Midbrain (tissue), 1 donor: ENCODE measurements around the gene AFAP1L1.
A peak's percentile ranks its signal among the peaks of the same experiment; 100 is the strongest.

ENCODE experiments used
- DNase-seq: peaks from one replicate; lab custom pipeline; 2025; lab: John Stamatoyannopoulos, UW

The AFAP1L1 gene

DNA sequence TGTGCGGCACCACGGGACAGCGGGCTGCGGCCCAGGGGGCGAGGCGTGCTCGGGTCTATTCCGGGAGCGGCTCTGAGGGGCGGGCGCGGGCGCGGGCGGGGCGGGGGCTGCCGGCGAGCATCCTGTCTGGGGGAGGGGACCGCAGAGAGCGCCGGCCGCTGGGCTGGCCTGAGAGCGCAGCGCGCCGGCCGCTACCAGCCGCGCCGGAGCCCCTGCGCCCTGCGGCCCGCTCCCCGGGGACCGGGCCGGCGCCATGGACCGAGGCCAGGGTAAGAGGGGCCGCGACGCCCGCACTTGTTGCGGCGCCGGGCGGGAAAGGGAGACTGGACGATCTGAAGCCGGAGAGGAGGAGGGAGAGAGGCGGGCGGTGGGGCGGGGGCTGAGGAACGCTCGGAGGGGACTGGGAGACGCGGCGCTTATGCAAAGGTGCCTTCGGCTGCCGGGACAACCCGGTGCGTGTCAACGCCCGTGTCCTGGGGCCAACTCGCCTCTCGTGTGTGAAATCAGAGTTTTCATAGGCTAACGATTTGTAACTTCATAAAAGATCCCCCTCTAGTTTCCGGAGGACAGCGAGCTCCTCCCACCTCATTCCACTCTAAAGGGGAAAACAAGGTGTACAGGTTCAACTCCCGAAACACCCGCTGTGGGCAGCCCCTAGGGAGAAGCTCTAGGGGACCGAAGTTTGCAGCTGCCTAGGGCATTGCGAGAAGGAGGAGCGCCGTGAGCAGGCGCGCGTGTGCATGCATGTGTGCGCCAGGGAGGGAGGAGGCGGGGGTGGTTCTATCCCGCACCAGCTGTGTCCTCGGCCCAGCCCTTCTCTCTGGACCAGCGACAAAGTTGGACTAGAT lies at the start of gene AFAP1L1:
AFAP1L1 (plus strand) TSS at position 144 of the 848 bp plus-strand sequence; CDS start at position 254, 110 bp downstream.
- DNase-seq: peak; percentile 9

DNA sequence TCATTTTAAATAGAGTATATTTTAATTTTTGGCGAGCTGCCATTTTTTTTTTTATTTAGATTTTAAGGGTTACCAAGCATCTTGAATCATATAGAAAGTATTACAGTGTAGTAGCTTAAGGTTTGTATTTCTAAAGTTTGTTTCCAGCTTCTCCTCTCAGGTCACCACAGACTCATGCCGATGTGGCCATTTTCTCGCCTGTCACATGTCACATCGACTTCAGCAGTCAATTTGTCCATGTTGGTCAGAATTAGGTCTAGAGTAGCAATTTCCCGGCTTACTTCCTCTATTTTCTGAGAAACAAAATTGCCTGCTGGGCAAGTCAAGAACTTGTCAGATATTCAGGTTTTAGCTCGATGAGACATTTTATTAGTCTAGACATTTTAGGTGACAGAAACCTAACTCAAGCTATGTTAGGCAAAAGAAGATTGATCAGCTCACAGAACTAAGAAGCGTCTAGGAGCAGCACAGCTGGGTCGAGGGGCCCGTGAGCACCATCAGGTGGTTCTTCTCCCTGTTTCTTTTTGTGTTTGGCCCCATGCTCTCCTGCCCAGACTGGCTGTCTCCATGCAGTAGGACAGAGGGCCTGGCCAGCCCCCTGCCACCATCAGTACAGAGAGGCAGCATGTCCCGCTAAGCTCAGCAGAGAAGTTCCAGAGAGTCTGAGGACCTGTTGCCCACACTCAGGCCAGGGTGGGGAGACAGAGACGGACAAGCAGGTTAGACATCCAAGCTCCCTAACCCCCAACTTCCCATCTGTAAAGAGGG lies 48.4 kb upstream of the AFAP1L1 start:
- peak; percentile 8 for DNase-seq

DNA sequence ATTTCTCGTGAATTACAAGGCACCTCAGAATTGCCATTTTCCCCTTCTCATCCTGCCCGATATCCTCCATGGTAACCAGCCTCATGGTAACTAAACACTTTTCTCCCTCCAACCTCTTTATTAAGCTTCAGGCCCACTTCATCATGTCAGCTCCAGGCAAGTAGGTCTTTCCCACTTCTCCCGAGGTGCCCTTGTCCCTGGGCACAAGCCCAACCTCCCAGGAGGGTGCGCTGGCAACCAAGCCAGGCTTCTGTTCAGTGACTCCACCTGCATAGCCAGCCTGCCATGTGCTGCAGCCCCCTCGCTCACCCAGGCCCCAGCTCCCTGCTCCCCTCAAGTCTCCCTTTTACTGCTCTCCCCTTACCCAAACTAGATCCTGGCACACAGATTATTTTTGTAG lies 47.4 kb upstream of the AFAP1L1 start:
- no peak for DNase-seq

DNA sequence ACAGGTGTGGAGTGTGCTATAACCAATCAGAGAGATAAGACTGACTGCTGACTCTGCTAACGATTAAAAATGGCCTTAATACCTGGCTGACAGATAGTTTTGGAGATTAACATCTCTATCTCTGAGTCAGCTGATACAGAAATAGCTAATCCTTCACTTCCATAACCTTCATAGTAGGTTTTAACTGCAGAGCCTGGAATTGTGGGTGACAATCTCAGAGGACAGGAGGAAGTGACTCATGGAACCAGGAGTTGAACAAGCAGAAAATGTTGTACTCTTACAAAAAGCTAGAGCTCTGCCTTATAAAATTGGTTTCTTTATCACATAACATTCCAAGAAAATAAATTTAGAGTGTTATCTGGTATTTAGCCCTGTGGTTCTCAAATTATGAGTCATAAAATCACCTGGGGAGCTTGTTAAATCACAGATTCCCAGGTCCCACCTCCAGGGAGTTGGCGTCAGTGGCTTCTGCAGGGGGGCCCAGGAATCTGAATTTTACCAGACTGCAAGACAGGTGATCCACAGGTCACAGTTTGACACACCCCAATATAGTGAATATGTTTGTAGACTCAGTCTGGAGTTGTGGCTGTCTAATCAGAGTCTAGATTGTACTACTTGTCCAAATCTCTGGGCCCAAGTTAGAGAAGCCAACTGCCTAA lies 44.4 kb upstream of the AFAP1L1 start:
- DNase-seq: no peak

DNA sequence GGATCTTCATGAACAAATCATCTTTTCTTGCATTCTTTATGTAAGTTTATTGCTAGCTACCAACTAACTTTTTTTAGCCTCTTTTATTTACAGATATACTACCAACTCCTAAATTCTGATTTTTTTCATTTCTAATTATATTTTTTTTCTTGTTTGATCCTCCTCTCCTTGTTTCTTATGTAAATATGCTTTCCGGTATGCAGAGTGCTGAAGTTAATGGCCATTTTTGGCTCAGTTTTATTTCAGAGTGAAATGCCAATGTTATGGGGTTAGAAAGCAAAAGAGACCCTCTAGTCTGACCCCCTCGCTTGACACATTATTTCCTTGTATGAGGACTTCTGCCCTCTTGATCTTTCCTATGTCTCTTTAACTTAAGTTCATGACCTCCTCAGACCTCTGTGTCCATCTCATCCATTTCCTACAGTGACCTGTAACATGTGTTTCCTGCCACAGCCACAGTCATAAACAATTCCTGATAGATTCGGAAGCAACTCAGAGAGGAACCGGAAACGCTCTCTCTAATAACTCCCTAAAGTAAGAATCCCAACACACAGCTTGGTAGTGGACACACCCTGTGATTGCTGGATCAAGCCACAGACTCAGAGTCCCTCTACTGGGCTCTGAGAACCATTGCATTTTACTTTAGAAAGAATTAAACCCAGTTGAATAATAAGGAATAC lies 42.9 kb upstream of the AFAP1L1 start:
- peak; percentile 60 for DNase-seq

DNA sequence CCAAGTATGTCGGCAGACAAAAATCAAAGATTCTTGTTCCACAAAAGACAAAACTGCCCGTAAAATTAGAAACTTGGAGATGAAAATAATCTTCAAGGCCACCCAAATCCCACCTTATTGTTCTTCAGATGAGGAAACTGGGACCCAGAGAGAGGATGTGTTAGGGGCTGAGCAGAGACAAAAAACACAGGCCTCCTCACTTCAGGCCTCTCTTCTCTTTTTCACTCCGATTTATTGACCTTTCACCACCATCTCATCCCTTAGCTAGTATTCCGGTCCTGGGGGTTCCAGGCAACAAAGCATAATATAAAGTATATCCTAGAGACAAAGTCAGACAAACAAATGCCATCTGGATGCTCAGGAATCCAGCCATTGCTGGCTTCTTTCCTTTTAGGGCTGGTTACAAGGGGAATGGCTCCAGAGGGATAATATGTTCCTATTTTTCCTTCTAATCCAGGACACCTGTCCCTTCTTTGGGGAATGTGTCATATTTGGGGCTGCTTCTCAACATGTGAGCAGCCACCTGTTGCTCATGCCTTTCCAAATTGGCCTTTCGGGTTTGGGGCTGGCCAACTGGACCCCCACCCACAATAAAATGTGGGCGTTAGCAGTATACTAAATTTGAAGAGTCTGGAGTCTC lies 42.2 kb upstream of the AFAP1L1 start:
- no peak for DNase-seq

DNA sequence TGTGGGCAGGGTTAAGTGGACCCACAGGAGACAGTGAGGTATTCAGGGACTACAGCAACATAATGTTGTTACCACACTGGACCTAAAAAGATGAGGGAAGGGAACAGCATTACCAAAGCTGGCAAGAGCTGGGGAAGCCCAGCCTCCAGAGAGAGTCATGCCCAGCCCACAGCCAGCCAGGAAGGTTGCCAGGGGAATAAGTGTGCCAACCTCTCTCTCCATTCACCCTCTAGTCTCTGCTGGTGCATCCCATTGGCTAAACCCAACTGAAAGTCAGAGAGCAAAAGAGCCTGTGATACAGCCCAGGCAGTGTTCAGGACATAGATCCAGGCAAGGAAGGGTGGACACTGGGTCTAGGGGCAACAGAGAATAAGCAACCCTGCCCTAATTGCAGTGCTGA lies 35.8 kb upstream of the AFAP1L1 start:
- DNase-seq: peak; percentile 48

DNA sequence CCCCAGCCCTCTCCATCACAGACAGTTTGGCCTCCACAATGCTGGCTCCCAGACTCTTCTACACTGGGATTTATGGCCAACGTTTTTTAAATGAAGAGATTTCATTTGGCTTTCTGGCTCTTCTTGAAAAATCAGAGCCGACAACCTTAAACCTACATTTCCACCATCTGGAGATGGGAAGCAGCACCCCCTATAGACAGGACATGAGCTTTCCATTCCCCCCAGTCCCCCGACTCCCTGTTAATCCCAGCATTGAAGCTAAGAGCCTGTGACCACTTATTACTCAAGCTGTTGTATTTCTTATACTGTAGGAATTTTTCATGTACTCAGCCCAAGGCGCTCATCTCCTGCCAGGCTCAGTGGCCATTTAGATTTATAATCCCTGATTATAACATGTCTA lies 34.0 kb upstream of the AFAP1L1 start:
- no peak for DNase-seq

DNA sequence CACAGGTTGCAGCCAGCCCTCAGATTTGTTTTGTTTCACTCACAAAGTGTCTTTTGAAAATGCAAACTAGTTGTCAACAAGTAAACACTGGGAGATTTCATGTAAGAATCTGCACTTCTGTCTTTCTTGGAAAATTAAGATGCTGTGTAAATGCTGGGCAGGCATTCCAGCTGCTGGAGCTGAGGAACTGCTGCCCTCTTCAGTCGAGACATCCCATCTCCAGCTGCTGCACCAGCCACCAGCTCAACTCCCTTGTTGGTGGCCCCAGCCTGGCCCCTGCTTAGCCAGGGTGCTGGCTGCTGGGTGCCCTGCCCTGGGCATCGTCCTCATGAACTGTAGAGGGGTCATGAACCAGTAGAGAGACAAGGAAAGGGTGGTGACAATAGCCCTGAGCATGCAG lies 33.1 kb upstream of the AFAP1L1 start:
- DNase-seq: no peak

DNA sequence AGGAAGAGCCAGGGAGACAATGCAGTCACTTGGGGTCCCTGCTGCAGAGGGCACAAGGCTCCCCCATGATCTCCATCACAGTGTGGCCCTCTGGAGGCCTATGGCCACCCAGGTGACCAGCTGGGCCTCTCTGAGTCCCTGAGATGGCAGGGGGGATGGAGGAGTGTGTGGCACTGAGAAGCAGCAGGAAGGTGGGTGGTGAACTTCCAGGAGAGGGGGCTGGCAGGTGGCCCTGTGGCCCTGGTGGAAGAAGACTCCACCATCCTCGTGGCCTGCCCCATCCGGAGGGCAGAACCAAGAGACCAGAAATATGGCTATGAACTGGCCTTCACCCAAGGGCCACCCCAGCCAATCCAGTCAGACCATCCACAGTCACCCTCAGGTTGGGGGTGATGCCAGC lies 31.7 kb upstream of the AFAP1L1 start:
- DNase-seq: no peak

DNA sequence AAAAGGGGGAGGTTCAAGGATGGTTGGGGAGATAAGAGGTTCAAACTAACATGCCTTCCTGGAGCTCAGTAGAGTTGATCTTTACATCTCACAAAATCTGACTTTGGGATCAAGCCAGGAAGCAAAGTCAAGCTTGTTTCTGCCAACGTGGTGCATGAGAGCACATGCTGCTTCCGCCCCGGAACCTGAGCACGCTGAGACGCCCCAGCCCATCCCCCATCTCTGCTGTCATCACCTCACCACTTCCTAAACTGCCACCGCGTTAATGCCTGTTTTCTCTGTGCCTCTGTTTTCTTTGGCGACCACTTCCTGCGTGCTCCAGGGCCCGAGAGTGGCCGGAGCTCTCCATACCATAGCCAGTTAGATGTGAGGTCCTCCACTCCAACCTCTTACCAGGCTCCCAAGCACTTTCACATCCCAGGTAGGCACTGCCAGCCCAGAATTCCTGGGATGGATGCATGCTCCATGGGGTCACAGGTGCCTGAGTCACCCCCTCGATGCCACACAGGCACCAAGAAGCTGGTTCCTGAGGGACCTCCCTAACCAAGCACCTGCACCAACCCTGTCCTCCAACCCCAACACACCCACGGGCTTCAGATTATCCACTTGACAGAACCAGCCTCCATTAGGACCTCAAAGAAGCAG lies 31.2 kb upstream of the AFAP1L1 start:
- DNase-seq: no peak

DNA sequence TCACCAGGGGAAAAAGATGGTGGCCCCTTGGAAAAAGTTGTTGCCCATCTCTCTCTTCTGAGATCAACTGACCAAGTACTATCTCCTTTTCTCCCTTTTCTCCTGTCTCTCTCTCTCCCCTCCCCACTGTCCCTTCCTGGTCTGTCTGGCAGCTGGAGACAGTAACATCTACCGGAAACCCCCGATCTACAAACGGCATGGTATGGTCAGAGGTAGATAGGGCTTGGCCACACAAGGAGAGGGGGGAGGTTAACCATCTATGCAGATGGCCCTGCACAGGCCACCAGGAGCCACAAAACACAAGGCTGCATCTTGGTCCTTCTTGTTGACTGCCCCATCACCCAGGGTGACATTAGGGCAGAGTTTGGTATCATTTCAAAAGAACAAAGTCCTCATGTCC lies 29.3 kb upstream of the AFAP1L1 start:
- no peak for DNase-seq

DNA sequence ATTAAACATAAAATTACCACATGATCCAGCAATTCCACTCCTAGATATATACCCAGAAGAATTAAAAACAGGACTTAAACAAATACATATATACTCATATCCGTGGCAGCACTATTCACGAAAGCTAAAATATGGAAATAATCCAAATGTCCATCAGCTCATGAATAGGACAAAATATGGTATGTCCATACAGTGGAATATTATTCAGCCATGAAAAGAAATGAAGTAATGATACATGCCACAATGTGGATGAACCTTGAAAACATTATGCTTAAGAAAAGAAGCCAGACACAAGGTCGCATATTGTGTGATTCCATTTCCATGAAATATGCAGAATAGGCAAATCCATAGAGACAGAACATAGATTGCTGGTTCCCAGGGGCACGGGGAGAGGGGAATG lies 24.8 kb upstream of the AFAP1L1 start:
- no peak for DNase-seq

DNA sequence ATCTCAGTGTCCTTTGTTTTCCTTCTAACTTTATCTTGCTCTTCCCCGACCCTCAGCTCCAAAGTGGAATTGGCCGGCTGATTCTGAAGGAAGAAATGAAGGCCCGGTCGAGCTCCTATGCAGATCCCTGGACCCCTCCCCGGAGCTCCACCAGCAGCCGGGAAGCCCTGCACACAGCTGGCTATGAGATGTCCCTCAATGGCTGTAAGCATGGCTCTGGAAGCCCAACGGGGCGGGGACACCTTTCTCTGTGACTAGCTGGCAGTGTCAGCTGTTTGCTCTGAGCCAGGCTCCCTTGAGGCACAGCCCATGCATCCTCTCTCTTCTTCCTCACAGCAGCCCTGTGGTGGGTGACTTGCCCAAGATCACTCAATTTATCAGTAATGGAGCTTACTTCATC lies 23.9 kb upstream of the AFAP1L1 start:
- DNase-seq: no peak

DNA sequence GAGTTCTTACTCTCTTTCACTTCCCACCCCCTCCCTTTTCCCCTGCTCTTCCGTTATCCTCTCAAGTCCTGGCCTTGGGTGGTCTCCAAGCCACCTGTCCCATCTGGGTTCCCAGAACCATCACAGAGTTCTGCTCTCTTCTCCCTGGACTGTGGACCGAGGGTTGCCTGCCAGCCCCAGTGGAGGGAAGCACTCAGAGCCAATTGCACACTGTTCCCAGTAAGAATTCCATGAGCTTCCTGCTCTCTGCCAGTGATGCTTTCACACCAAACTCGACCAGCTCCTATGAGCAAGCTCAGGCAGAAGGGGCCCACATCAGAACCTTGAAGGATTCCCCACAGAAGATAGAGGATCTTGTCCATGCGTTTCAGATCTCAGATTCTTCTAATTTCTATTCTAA lies 20.1 kb upstream of the AFAP1L1 start:
- DNase-seq: no peak

DNA sequence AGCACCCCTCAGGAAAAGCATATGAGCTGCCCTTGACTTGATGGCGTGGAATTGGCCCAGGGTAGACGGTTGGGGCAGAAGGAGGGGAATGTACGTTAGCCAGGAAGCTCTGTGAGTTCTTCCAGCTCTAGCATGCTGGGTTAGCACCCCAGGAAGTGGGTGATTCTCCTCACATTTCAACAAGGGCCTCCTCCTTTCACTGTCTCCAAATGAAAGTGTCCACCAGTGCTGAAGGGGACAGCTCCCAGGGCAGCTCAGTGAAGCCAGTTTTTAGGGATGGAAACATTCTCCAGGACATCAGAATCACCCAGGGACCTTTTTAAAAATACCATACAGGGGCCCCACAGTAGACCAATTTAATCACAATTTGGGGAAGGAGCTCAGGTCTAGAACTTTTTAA lies 17.2 kb upstream of the AFAP1L1 start:
- no peak for DNase-seq

DNA sequence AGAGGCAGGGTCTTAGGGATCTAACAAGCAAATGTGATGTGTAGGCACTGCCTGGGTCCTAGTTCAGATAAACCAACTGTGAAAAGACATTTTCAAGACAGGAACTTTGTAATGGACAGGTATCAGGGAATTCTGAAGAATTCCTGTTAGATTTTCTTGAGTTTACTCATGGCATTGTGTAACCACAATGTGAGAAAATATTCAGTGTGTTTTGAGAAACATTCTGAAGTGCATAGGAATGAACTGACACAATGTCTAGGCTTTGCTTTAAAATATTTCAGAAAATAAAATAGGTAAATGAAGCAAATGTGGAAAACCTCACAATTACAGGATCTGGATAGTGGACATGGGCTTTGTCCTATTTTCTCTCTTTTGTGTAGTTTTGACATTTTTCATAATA lies 15.2 kb upstream of the AFAP1L1 start:
- no peak for DNase-seq

DNA sequence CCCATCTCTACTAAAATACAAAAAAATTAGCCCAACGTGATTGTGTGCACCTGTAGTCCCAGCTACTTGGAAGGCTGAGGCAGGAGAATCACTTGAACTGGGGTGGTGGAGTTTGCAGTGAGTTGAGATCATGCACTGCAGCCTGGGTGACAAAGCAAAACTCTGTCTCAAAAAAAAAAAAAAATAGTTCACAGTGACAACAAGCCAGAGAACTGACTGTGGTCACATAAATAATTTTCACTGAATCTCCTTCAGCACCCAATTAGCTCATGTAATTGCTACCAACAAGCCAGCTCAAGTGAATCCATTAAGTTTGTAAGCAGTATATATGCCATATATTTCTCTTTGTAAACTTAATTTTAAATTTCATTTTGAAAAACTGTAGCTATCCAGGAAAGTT lies 14.5 kb upstream of the AFAP1L1 start:
- DNase-seq: no peak

DNA sequence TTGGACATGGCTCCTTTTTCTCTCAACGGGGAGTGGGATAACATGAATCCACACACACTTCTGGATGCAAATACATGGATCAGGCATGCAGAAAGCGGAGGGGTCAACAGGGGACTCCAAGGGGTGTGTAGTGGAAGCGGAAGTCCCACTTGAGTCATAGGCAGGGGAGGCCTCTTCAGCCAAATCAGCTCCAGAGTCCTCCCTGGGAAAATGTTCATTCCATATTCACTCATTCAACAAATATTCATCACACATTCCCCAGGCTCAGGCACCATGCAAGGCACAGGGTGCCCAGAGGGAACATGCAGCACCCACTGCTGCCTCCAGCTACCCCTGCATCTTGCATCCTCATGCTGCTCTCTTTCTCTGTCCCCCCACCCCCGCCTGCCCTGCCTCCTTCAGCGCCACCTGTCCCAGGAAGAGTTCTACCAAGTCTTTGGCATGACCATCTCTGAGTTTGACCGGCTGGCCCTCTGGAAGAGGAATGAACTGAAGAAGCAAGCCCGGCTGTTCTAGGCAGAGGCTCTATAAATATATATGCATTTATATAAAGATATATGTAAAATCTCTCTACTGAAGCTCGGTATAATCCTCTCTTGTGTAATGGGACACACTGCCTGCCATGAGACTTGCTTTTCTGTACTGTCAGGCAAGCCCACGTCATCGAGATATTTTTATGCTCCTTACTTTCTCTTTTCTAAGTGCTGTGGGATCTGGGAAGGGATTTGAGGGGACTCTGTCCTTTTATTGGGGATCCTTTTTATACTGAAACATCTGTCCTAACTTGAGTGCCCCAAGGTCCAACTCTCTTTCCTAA lies 13.6 kb upstream of the AFAP1L1 start:
- no peak for DNase-seq

DNA sequence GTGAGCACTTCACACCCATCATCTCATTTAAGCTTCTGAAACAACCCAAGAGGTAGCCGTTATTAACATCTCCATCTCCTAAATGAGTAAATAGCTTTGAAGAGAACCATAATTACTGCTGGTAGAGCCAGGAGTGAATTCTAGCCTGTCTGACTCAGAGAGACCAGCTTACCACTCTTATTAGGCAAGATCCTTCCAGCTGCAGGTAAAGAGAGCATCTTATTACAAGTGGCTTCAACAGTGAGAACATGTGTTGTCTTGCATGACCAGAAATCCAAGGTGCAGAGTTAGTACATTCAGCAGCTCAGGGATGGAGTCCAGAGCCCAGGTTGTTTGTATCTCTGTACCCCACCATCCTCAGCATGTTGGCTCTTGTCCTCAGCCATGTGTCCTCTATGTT lies 10.9 kb upstream of the AFAP1L1 start:
- no peak for DNase-seq
